Stimulated activated naive CD8-positive, alpha-beta T cell treated with anti-CD3 and anti-CD28 coated beads, Interleukin-15, amount 100 ng/mL, for 72 hours (primary cell): ENCODE measurements around the gene NOC2L.
A peak's percentile ranks its signal among the peaks of the same experiment; 100 is the strongest.

Experiments
- ATAC-seq: fragments of 150-1000 bp; cut with Tn5 transposase; 2 replicates; pipeline ENCODE4 v1.10.0; 2021; ENCODE audit warnings: mild to moderate bottlenecking, moderate library complexity
- DNase-seq, 2 donors: peaks; one replicate each; pipeline ENCODE4 v3.0.0; 2021 to 2022
- H3K27ac Mint-ChIP-seq, 2 donors: one replicate each; pipeline ENCODE4 v1.8.0; 2022; ENCODE audit warnings: mild to moderate bottlenecking in 2 of 2, mixed read lengths in 2 of 2, moderate library complexity in 2 of 2
- H3K27me3 Mint-ChIP-seq: one replicate; pipeline ENCODE4 v1.8.0; 2022; ENCODE audit warnings: mixed read lengths
- H3K4me1 Mint-ChIP-seq: one replicate; pipeline ENCODE4 v1.8.0; 2022; ENCODE audit warnings: mild to moderate bottlenecking, mixed read lengths
- H3K4me3 Mint-ChIP-seq, 2 donors: one replicate each; pipeline ENCODE4 v1.8.0; 2022; ENCODE audit warnings: mild to moderate bottlenecking in 2 of 2, mixed read lengths in 2 of 2, moderate library complexity in 1 of 2
- H3K9me3 Mint-ChIP-seq, 2 donors: one replicate each; pipeline ENCODE4 v1.8.0; 2022; ENCODE audit warnings: mixed read lengths in 2 of 2

NOC2L gene

GRCh38 chr1:936348-937264 is 22.4 kb downstream of the NOC2L start:
- Mint-ChIP-seq H3K4me1 (peaks cover 11% of the 10 kb centered on the region), H3K27ac (no peak overlapping the region), H3K27me3 (peaks cover 84% of the 10 kb centered on the region), H3K4me3 (no peak overlapping the region), H3K9me3 (no peaks in the 10 kb centered on the region)
- ATAC-seq (peak; percentile 16), DNase-seq (no peak)

- H3K27me3 Mint-ChIP-seq: peaks cover 84% of the 10 kb centered on the region
- ATAC-seq (no peak), DNase-seq (no peak)
- no peak overlapping the region for H3K4me3 Mint-ChIP-seq
- H3K4me1 Mint-ChIP-seq: peaks cover 3% of the 10 kb centered on the region
- no peaks in the 10 kb centered on the region for H3K9me3 Mint-ChIP-seq
- H3K27ac Mint-ChIP-seq: no peak overlapping the region
Observed at GRCh38 chr1:935751-936231, 23.3 kb downstream of the NOC2L start.

GRCh38 chr1:934991-935750 is 23.9 kb downstream of the NOC2L start:
- Mint-ChIP-seq H3K27ac (no peak overlapping the region), H3K4me1 (no peaks in the 10 kb centered on the region), H3K9me3 (no peaks in the 10 kb centered on the region), H3K4me3 (no peak overlapping the region), H3K27me3 (peaks cover 85% of the 10 kb centered on the region)
- ATAC-seq (no peak), DNase-seq (no peak)

- Mint-ChIP-seq H3K27me3 (peaks cover 84% of the 10 kb centered on the region), H3K4me1 (no peaks in the 10 kb centered on the region), H3K9me3 (no peaks in the 10 kb centered on the region), H3K27ac (no peak overlapping the region), H3K4me3 (no peak overlapping the region)
- DNase-seq (no peak), ATAC-seq (no peak)
Observed at GRCh38 chr1:933603-933940, 25.5 kb downstream of the NOC2L start.

DNA sequence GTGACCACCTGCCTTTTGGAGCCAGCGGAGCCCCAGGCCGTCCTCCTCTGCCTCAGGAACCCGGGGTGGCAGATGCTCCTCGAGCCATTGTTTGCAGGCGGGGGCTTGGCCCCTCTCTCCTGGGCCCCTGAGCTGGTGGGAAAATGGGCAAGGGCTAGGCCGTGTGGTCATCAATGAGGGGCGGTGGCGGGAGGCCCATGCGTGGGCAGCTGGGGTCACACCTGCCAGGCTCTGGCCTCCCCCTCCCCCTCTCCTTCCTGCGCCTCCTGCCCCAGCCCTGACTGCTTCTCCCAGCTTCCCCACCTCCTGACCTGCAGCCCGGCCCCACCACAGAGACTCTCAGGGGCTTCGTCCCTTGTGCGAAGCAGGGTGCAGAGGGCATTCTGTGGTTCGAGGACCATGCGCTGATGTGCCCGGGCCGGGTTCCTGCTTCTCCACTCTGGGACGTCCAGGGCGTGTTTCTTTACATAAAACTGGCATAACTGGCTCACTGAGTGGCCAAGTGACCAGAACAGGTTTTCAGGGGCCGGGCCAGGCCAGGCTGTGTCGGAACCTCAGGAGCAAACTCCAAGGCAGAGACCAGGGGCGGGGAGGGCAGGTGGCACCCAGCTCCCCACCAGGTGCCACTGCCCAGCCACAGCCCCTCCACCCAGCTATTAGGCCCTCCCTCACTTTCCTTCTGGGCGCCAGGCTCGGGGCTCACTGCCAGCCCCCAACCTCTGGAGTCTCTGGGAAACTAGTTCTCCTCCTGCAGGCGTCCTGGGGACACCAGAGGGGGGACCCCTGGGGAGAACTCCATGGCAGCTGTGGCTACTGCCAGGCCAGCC is 26.1 kb downstream of the NOC2L start:
- Mint-ChIP-seq H3K4me3 (no peak overlapping the region), H3K27ac (no peak overlapping the region), H3K4me1 (no peaks in the 10 kb centered on the region), H3K27me3 (peaks cover 84% of the 10 kb centered on the region), H3K9me3 (no peaks in the 10 kb centered on the region)
- ATAC-seq: no peak
- DNase-seq: no peak

DNA sequence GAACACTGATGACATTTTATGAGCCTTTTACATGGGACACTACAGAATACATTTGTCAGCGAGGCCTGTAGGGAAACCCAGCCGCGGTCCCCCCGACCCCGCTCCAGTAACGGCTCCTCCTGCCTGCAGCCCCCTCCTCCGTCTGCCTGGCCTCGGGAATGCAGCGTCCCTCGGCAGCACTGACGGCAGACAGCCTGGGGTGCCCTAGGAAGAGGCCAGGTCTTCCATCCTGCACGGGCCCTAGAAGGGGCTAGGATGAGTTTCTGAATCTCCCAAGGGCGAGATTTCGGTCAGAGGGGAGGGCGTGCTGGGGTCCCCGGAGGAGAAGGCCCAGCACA is 26.9 kb downstream of the NOC2L start:
- Mint-ChIP-seq H3K27ac (no peak overlapping the region), H3K27me3 (peaks cover 84% of the 10 kb centered on the region), H3K9me3 (no peaks in the 10 kb centered on the region), H3K4me1 (no peaks in the 10 kb centered on the region), H3K4me3 (no peak overlapping the region)
- no peak for ATAC-seq
- no peak for DNase-seq

- Mint-ChIP-seq H3K4me3 (no peak overlapping the region), H3K27ac (no peak overlapping the region), H3K4me1 (no peaks in the 10 kb centered on the region), H3K9me3 (no peaks in the 10 kb centered on the region), H3K27me3 (peaks cover 84% of the 10 kb centered on the region)
- ATAC-seq (no peak), DNase-seq (no peak)
Observed at GRCh38 chr1:931380-932172, 27.5 kb downstream of the NOC2L start.

- Mint-ChIP-seq H3K4me3 (no peak overlapping the region), H3K4me1 (peaks cover 5% of the 10 kb centered on the region), H3K9me3 (no peaks in the 10 kb centered on the region), H3K27ac (no peak overlapping the region), H3K27me3 (peaks cover 88% of the 10 kb centered on the region)
- ATAC-seq: no peak
- no peak for DNase-seq
Observed at GRCh38 chr1:930633-931138, 28.4 kb downstream of the NOC2L start.

DNA sequence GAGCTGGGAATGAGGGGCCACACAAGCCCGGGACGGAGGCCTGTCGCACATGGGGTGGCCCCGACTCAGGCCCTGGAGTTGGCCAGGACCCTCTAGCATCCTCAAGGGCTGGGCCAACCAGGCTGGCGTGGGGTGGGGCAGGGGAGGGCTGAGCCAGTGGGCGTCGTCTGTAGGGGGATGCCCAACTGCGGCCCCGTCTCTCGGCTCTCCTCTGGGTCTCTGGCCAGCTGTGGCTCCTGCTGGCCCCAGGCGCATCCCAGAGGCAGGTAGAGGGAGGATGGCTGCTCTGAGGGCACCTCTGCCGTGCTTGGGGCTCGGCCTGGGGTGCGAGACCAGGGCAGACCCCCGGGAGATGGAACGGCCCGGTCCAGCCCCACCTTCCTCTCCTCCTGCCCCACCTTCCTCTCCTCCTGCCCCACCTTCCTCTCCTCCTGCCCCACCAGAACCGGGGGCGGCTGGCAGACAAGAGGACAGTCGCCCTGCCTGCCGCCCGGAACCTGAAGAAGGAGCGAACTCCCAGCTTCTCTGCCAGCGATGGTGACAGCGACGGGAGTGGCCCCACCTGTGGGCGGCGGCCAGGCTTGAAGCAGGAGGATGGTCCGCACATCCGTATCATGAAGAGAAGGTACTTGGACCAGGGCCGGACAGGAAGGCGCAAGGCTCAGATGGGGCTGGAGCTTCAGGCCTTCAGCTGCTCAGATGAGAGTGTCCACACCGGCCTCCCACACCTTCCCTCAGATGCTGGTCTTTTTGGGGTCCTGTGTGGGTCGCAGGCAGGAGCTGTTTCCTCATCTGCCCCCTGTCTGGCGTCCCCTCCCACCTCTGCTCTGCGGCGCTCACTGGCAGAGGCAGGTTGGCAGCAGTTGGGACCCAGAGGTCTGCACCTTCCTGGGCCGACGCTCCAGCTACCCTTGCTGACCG is 29.1 kb downstream of the NOC2L start:
- DNase-seq: no peak
- peaks cover 88% of the 10 kb centered on the region for H3K27me3 Mint-ChIP-seq
- peak overlapping the region in 1 of 2 donors; percentile 71 for H3K27ac Mint-ChIP-seq
- ATAC-seq: no peak
- H3K4me3 Mint-ChIP-seq: no peak overlapping the region
- no peaks in the 10 kb centered on the region for H3K9me3 Mint-ChIP-seq
- peaks cover 5% of the 10 kb centered on the region for H3K4me1 Mint-ChIP-seq

DNA sequence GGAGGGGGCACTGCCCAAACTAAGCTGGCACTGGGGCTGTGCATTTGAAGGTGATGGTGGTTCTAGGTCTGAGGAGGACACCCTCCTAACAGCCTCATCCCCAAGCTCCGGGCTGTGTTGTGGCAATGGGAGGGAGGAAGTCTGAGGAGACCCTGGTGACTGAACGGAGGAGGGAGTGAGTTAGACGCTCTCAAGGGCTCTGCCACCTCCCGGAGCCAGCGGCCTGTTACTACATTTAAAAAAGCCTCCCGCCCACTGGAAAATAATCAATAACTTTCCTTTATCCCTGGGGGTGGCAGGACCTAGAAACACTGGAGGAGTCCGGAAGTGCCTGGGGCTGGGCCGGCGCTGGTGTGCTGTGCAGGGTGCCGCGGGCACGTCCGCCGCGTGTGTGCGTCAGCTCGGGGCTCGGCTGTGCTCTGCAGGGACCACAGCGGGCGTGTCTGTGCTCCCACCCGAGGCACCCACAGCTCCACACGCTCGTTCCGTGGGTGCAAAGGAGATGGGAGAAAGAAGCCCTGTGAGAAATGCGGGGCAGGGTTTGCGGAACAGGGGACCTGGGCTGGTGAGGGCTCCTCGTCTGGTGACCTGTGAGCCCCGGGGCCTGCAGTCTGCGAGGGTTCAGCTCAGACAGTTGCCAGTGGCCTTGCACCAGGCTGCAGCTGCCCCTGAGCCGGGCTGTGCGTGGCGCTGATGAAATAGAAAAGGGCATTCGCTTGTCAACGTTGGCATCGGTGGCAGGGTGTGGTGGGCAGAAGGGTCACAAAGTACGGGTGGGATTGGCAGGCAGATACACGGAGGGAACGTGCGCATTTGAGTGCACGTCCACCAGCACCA is 30.0 kb downstream of the NOC2L start:
- no peak for ATAC-seq
- Mint-ChIP-seq H3K4me3 (no peak overlapping the region), H3K4me1 (peaks cover 8% of the 10 kb centered on the region), H3K27me3 (peaks cover 88% of the 10 kb centered on the region), H3K9me3 (no peaks in the 10 kb centered on the region), H3K27ac (peak overlapping the region in 1 of 2 donors; percentile 71)
- DNase-seq: no peak

GRCh38 chr1:927748-928147 is 31.3 kb downstream of the NOC2L start:
- peaks cover 15% of the 10 kb centered on the region for H3K4me1 Mint-ChIP-seq
- H3K9me3 Mint-ChIP-seq: no peaks in the 10 kb centered on the region
- no peak for ATAC-seq
- no peak overlapping the region for H3K27ac Mint-ChIP-seq
- H3K27me3 Mint-ChIP-seq: peaks cover 86% of the 10 kb centered on the region
- no peak for DNase-seq
- H3K4me3 Mint-ChIP-seq: no peak overlapping the region

- Mint-ChIP-seq H3K4me1 (peaks cover 15% of the 10 kb centered on the region), H3K27me3 (peaks cover 86% of the 10 kb centered on the region), H3K27ac (no peak overlapping the region), H3K4me3 (no peak overlapping the region), H3K9me3 (no peaks in the 10 kb centered on the region)
- DNase-seq (no peak), ATAC-seq (no peak)
Observed at GRCh38 chr1:927234-927633, 31.8 kb downstream of the NOC2L start.
